ENCODE measurements around the gene RPUSD3. TPM values are rescaled to one million over a fixed set of nuclear protein-coding genes. Genes with fewer than 3 reads are reported as not detected.

The RPUSD3 gene
- total and polyA plus RNA-seq, 9 of the 15 experiments (the other 6 are each of a cell fraction or from before 2014, with no cell fraction given): 13.8 to 99.0 (median 59.3) TPM

- no peak for ATAC-seq
Observed at GRCh38 chr3:9797196-9797945, 46.4 kb downstream of the RPUSD3 start.

GRCh38 chr3:9795207-9795606 is 48.6 kb downstream of the RPUSD3 start:
- ATAC-seq (no peak), DNase-seq (ENCODE audit: extremely low read depth in 1 of 4, low spot score in 3 of 4) (no peak), FAIRE-seq (no peak)
- Histone ChIP-seq H4K20me1 (replicated peaks; ENCODE audit: control insufficient read depth, insufficient read depth, low read length) (peaks cover 3% of the 10 kb centered on the region; the same call in 1 of the 2 replicates), H3K36me3 (ENCODE audit: control insufficient read depth, insufficient read depth, low read length) (peaks cover 83% of the 10 kb centered on the region), H3K4me1 (replicated peaks in 1 of 2; ENCODE audit: control insufficient read depth in 2 of 2, insufficient read depth in 2 of 2, low read length in 2 of 2) (peaks cover 8 to 11% of the 10 kb centered on the region in 2 experiments; a peak in 4 of 5 replicates), H3K9me1 (ENCODE audit: control insufficient read depth, insufficient read depth, low read length) (peaks cover 3% of the 10 kb centered on the region), H3K27ac (ENCODE audit: extremely low read depth, low read depth, low read length) (0 out of 3 replicates have a peak overlapping the region, but pooled peaks have one; percentile 3), H2AFZ (ENCODE audit: low read depth, low read length) (no peak overlapping the region), H3K4me3 (no peak overlapping the region), H3K79me2 (ENCODE audit: control insufficient read depth, insufficient read depth, low read length) (peaks cover 68% of the 10 kb centered on the region), H3K27me3 (ENCODE audit: control insufficient read depth in 2 of 2, insufficient read depth in 2 of 2, low read length in 2 of 2) (no peaks in the 10 kb centered on the region), H3K4me2 (ENCODE audit: insufficient read depth, low read length) (no peak overlapping the region), H3K9ac (ENCODE audit: insufficient read depth in 1 of 2, low read depth in 2 of 2, low read length in 2 of 2) (no peak overlapping the region), H3K9me3 (replicated peaks; ENCODE audit: control insufficient read depth, insufficient read depth, low read depth, low read length) (no peaks in the 10 kb centered on the region)
- CTCF ChIA-PET (ENCODE audit: low intra/inter-chr PET ratio): no interaction called here
- intact Hi-C loops (cut with micrococcal nuclease) (loop anchor here (10.0 kb wide), 1 partner anchor 290 kb away; no protein-coding TSS in a partner anchor), in situ Hi-C loops (cut with MboI) (no loop called here)
- no TSS peak for BruUV-seq (replicated peaks)
- POLR2A ChIA-PET: interaction anchor here (1.4 to 2.4 kb wide), 2 partner anchors 10 to 13 kb away, joined by 7 to 10 read pairs; no protein-coding TSS in a partner anchor
- TF ChIP-seq MED1 (CRISPR knock-in tag; IDR thresholded peaks at IDR 0.05; ENCODE audit: borderline replicate concordance) (no peak), CHCHD3 (CRISPR knock-in tag; IDR thresholded peaks at IDR 0.05) (no peak), POLR2A (conservative IDR thresholded peaks at IDR 0.05) (peak; percentile 15), NUFIP1 (IDR thresholded peaks at IDR 0.05; ENCODE audit: partially characterized antibody) (no peak), ELF4 (CRISPR knock-in tag; IDR thresholded peaks at IDR 0.05) (no peak)
- 89% methylated on average over 5 of the region's 5 CpGs for WGBS (ENCODE audit: insufficient coverage, low coverage, missing lambda C conversion rate)

More at GRCh38 chr3:9797196-9797945, 46.4 kb downstream of the RPUSD3 start:
- Histone ChIP-seq H3K4me1 (replicated peaks in 1 of 2; ENCODE audit: control insufficient read depth in 2 of 2, insufficient read depth in 2 of 2, low read length in 2 of 2) (no peaks in the 10 kb centered on the region; a peak in 3 of 5 replicates), H3K79me2 (ENCODE audit: control insufficient read depth, insufficient read depth, low read length) (peaks cover 48% of the 10 kb centered on the region), H4K20me1 (replicated peaks; ENCODE audit: control insufficient read depth, insufficient read depth, low read length) (peaks cover 3% of the 10 kb centered on the region; the same call in 1 of the 2 replicates), H3K27ac (ENCODE audit: extremely low read depth, low read depth, low read length) (no peak overlapping the region), H3K4me3 (no peak overlapping the region), H3K27me3 (ENCODE audit: control insufficient read depth in 2 of 2, insufficient read depth in 2 of 2, low read length in 2 of 2) (no peaks in the 10 kb centered on the region), H3K9me3 (replicated peaks; ENCODE audit: control insufficient read depth, insufficient read depth, low read depth, low read length) (no peaks in the 10 kb centered on the region), H3K36me3 (ENCODE audit: control insufficient read depth, insufficient read depth, low read length) (peaks cover 89% of the 10 kb centered on the region), H3K9me1 (ENCODE audit: control insufficient read depth, insufficient read depth, low read length) (peaks cover 3% of the 10 kb centered on the region), H2AFZ (ENCODE audit: low read depth, low read length) (no peak overlapping the region), H3K4me2 (ENCODE audit: insufficient read depth, low read length) (no peak overlapping the region), H3K9ac (ENCODE audit: insufficient read depth in 1 of 2, low read depth in 2 of 2, low read length in 2 of 2) (peak overlapping the region in 1 of 2 experiments; percentile 23; a peak in 1 of 4 replicates)
- no peak for FAIRE-seq
- TF ChIP-seq PML (IDR thresholded peaks at IDR 0.05; ENCODE audit: low read length) (peak; percentile 18; the same call in 1 of the 2 replicates), POLR2AphosphoS5 (IDR thresholded peaks at IDR 0.05; ENCODE audit: control insufficient read depth, insufficient read depth, low read depth, low read length) (peak; percentile 54; the same call in 1 of the 2 replicates), TEAD4 (IDR thresholded peaks at IDR 0.05; ENCODE audit: low read length) (no peak), TEAD4 (CRISPR knock-in tag; IDR thresholded peaks at IDR 0.05; ENCODE audit: borderline replicate concordance) (no peak), GATAD2B (IDR thresholded peaks at IDR 0.05; ENCODE audit: borderline replicate concordance) (no peak)
- BruUV-seq (replicated peaks): no TSS peak
- ChIA-PET POLR2A (interaction anchor here (2.4 kb wide), 1 partner anchor 11 kb away, joined by 10 read pairs; no protein-coding TSS in a partner anchor), CTCF (ENCODE audit: low intra/inter-chr PET ratio) (interaction anchor here (0.7 kb wide), 1 partner anchor 345 kb away, joined by 4 read pairs; no protein-coding TSS in a partner anchor)
- DNase-seq (ENCODE audit: extremely low read depth in 1 of 4, low spot score in 3 of 4): peak in 1 of 4 experiments; percentile 10
- in situ Hi-C loops (cut with MboI): no loop called here
- 95% methylated on average over 11 of the region's 12 CpGs for WGBS (ENCODE audit: insufficient coverage, low coverage, missing lambda C conversion rate)
- intact Hi-C loops (cut with micrococcal nuclease): loop anchor here (10.0 kb wide), 1 partner anchor 293 kb away; no protein-coding TSS in a partner anchor

All from K562 (cell line).